Nephron (organoid): ENCODE measurements around the gene TMEM117.

Experiments used
- H3K27ac Mint-ChIP-seq, 3 experiments: 2 replicates each; pipeline ENCODE4 v1.8.0; 2020; ENCODE audit warnings: mixed read lengths in 3 of 3, mild to moderate bottlenecking in 2 of 3, moderate library complexity in 1 of 3
- H3K27me3 Mint-ChIP-seq: 2 replicates; pipeline ENCODE4 v1.8.0; 2021; ENCODE audit warnings: low read depth, mild to moderate bottlenecking, moderate library complexity, mixed read lengths
- H3K36me3 Mint-ChIP-seq: 2 replicates; pipeline ENCODE4 v1.8.0; 2020; ENCODE audit warnings: low read depth, mixed read lengths
- H3K4me1 Mint-ChIP-seq: 2 replicates; pipeline ENCODE4 v1.8.0; 2020; ENCODE audit warnings: mixed read lengths
- H3K4me3 Mint-ChIP-seq, 3 experiments: 2 replicates each; pipeline ENCODE4 v1.8.0; 2020; ENCODE audit warnings: mild to moderate bottlenecking in 3 of 3, mixed read lengths in 3 of 3, moderate library complexity in 2 of 3
- H3K9me3 Mint-ChIP-seq: 2 replicates; pipeline ENCODE4 v1.8.0; 2020; ENCODE audit warnings: mixed read lengths
- TF ChIP-seq, protein P1 (sequence below), 3 experiments: fragments of 200-600 bp; sonication (generic); IDR thresholded peaks; one replicate each; pipeline ENCODE4 v1.5.0; 2021; ENCODE audit warnings: antibody characterized with exemption in 3 of 3; ENCODE audit not compliant: unreplicated experiment in 3 of 3

Gene TMEM117

DNA sequence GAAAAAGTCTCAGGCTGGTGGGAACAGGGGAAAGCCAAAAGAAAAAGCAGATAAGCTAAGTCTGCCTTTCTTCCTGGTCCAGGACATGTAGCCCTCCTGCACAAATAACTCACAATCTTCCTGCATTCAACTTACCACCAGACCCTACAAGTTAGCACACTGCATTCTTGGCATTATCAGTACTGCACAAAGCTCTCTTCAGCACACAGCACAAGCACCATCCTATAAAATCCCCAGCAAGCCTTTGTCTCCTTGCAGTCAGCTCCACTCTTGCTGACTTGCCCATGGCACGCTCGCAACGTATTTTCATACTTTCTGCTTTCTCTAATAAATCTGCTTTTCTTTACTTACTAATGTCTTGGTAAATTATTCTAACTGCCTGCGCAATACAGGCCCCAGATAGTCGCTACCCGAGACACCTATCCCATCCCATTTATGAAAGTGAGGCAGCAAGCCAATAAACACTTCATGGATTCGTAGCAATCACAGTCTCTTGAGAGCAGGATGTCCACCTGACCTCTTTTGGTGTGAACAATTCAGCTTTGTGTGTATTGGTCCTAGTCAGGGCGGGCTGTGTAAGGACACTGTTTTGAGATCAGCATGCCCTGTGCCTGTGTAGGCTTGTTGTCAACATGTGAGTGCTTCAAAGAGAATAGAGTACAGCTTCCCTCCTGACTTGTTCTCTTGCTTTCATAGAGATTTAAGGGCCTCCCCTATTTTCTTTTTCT lies 49.0 kb downstream of the TMEM117 start:
- Mint-ChIP-seq H3K27me3 (no peaks in the 10 kb centered on the region), H3K4me3 (no peak overlapping the region), H3K9me3 (no peaks in the 10 kb centered on the region), H3K27ac (peak overlapping the region; percentile 52 to 67 (median 52)), H3K4me1 (peaks cover 21% of the 10 kb centered on the region), H3K36me3 (no peaks in the 10 kb centered on the region)
- TF ChIP-seq, protein P1, sequence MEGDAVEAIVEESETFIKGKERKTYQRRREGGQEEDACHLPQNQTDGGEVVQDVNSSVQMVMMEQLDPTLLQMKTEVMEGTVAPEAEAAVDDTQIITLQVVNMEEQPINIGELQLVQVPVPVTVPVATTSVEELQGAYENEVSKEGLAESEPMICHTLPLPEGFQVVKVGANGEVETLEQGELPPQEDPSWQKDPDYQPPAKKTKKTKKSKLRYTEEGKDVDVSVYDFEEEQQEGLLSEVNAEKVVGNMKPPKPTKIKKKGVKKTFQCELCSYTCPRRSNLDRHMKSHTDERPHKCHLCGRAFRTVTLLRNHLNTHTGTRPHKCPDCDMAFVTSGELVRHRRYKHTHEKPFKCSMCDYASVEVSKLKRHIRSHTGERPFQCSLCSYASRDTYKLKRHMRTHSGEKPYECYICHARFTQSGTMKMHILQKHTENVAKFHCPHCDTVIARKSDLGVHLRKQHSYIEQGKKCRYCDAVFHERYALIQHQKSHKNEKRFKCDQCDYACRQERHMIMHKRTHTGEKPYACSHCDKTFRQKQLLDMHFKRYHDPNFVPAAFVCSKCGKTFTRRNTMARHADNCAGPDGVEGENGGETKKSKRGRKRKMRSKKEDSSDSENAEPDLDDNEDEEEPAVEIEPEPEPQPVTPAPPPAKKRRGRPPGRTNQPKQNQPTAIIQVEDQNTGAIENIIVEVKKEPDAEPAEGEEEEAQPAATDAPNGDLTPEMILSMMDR (IDR thresholded peaks at IDR 0.05; ENCODE audit: unreplicated experiment in 3 of 3) = no peak

DNA sequence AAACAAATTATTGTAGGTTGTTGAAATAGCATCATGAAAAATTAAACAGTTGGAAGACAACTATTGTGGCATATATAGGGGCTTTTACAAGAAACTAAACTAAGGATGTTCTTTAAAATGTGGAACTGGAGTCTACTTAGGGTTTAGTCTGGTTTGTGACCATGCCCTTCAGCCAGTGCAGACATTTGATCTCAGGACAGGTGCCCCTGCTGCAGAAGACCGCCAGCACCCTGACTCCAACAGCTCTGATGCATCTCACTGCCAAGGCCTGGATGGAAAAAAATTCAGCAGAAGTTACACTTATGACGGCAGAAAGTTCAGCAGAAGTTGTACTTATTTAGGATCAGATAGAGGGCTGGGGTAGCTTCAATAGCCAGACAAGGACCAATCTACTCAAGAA lies 51.5 kb downstream of the TMEM117 start:
- peaks cover 20% of the 10 kb centered on the region for H3K4me1 Mint-ChIP-seq
- no peaks in the 10 kb centered on the region for H3K36me3 Mint-ChIP-seq
- H3K27ac Mint-ChIP-seq = no peak overlapping the region
- H3K9me3 Mint-ChIP-seq = no peaks in the 10 kb centered on the region
- H3K27me3 Mint-ChIP-seq = no peaks in the 10 kb centered on the region
- H3K4me3 Mint-ChIP-seq = no peak overlapping the region
- TF ChIP-seq, protein P1 (IDR thresholded peaks at IDR 0.05; ENCODE audit: unreplicated experiment in 3 of 3) = no peak

DNA sequence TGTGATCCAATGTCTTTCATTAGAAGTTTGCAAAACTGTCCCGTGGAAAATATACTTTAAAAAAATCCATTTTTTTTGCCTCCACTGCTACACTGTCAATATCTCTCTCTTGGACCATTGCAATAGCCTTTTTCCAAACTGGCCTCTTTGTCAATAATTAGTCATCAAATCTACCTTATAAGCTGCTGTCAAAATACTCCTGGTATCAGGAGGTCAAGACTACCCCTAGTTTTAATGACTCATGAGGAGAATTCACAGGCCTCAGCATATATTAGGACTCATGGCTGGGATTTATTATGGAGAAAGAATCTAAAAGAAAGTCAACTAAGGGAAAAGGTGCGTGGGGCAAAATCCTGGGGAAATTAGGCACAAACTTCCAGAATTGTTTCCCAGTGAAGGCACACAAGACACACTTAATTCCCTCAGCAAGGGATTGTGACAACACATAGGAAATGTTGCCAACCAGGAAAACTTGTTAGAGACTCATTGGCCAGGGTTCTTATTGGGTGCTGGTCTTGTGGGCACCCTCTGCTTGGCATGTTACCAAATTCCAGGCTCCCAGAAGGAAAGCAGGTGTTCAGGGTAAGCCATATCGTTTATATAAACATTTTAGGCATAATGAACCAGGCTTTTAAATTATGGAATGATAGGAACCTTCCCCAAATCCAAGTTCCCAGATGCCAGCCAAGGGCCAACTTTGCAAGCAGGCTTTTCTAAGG lies 56.1 kb downstream of the TMEM117 start:
- Mint-ChIP-seq H3K4me3 (no peak overlapping the region), H3K27ac (no peak overlapping the region), H3K27me3 (no peaks in the 10 kb centered on the region), H3K4me1 (no peaks in the 10 kb centered on the region), H3K9me3 (no peaks in the 10 kb centered on the region), H3K36me3 (peaks cover 3% of the 10 kb centered on the region)
- TF ChIP-seq, protein P1 (IDR thresholded peaks at IDR 0.05; ENCODE audit: unreplicated experiment in 3 of 3) = no peak

DNA sequence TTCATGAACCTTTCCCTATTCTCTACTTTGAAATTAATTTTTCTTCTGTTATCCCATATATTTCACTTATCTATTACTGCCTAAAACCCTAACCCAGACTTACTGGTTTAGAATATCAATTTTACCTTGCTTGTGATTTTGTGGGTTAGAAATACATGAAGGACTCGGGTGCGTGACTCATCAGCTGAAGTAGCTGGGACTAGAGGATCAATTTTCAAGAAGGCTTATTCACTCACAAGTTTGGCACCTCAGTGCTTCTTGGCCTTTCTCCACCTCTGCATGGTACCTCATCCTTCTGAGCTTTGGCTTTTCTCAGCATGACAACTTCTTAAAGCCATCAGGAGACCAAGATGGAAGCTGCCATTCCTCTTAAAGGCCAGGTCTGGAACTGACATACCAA lies 57.8 kb downstream of the TMEM117 start:
- no peak overlapping the region for H3K4me3 Mint-ChIP-seq
- no peaks in the 10 kb centered on the region for H3K27me3 Mint-ChIP-seq
- H3K9me3 Mint-ChIP-seq = no peaks in the 10 kb centered on the region
- H3K4me1 Mint-ChIP-seq = peaks cover 4% of the 10 kb centered on the region
- peaks cover 3% of the 10 kb centered on the region for H3K36me3 Mint-ChIP-seq
- TF ChIP-seq, protein P1 (IDR thresholded peaks at IDR 0.05; ENCODE audit: unreplicated experiment in 3 of 3) = no peak
- H3K27ac Mint-ChIP-seq = no peak overlapping the region

DNA sequence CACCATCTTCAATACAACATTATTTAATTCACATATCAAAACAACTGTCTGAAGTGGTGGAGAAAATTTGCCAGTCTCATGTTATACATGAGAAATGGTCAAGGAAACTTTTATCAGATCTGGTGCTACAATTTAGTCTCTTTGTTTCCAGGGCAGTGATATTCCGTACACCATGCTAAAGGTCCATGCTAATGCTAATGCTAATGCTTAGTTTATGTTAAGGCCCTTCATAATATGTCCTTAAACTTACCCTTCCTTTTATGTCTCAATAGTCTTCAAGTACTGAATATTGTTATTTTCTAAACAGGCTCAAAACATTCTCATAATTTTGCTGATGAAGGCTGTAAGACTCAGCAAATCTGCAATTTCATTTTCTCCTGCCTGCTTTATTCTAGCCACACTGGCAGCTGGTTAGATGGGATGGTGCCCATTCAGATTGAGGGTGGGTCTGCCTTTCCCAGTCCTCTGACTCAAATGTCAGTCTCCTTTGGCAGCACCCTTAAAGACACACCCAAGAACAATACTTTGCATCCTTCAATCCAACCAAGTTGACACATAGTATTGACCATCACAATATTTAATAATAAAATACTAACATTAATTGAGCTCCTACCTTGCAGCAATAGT lies 59.8 kb downstream of the TMEM117 start:
- TF ChIP-seq, protein P1 (IDR thresholded peaks at IDR 0.05; ENCODE audit: unreplicated experiment in 3 of 3) = no peak
- Mint-ChIP-seq H3K4me1 (peaks cover 7% of the 10 kb centered on the region), H3K9me3 (no peaks in the 10 kb centered on the region), H3K4me3 (no peak overlapping the region), H3K36me3 (peaks cover 3% of the 10 kb centered on the region), H3K27me3 (no peaks in the 10 kb centered on the region), H3K27ac (no peak overlapping the region)
